Smooth muscle cell (in vitro differentiated cells): ENCODE results near the gene FAM151A. TPM values are rescaled to one million over a fixed set of nuclear protein-coding genes. Genes with fewer than 3 reads are reported as not detected.

Source experiments
- DNase-seq: peaks from one replicate; lab custom pipeline; 2025; ENCODE audit not compliant: unreplicated experiment; lab: John Stamatoyannopoulos, UW
- H2AFZ ChIP-seq: fragments of 200-600 bp; sonication (generic); 2 replicates; pipeline ENCODE4 v1.6.0; 2016; ENCODE audit warnings: antibody characterized with exemption, low read depth, mild to moderate bottlenecking
- H3F3A ChIP-seq: fragments of 200-600 bp; sonication (generic); 2 replicates; pipeline ENCODE4 v1.6.0; 2017; ENCODE audit warnings: antibody characterized with exemption, low read depth
- H3K27ac ChIP-seq: fragments of 200-600 bp; sonication (generic); 2 replicates; pipeline ENCODE4 v1.5.1; 2016; ENCODE audit warnings: low read depth, mild to moderate bottlenecking
- H3K27me3 ChIP-seq: fragments of 200-600 bp; sonication (generic); 2 replicates; pipeline ENCODE4 v1.6.1; 2016; ENCODE audit warnings: low read depth, mild to moderate bottlenecking
- H3K36me3 ChIP-seq: fragments of 200-600 bp; sonication (generic); 2 replicates; pipeline ENCODE4 v1.5.1; 2016; ENCODE audit warnings: low read depth
- H3K4me1 ChIP-seq: fragments of 200-600 bp; sonication (generic); 2 replicates; pipeline ENCODE4 v1.5.1; 2016; ENCODE audit warnings: low read depth
- H3K4me2 ChIP-seq: fragments of 200-600 bp; sonication (generic); 2 replicates; pipeline ENCODE4 v1.6.0; 2016; ENCODE audit warnings: mild to moderate bottlenecking
- H3K4me3 ChIP-seq: fragments of 200-600 bp; sonication (generic); 2 replicates; pipeline ENCODE4 v1.5.1; 2016; ENCODE audit warnings: mild to moderate bottlenecking
- H3K79me2 ChIP-seq: fragments of 200-600 bp; sonication (generic); 2 replicates; pipeline ENCODE4 v1.6.0; 2016; ENCODE audit warnings: low read depth, mild to moderate bottlenecking
- H3K9ac ChIP-seq: fragments of 200-600 bp; sonication (generic); 2 replicates; pipeline ENCODE4 v1.6.0; 2016; ENCODE audit warnings: low read depth
- H3K9me3 ChIP-seq: fragments of 200-600 bp; sonication (generic); replicated peaks from 2 replicates; pipeline ENCODE4 v1.5.1; 2016; ENCODE audit warnings: low read depth
- H4K20me1 ChIP-seq: fragments of 200-600 bp; sonication (generic); 2 replicates; pipeline ENCODE4 v1.6.0; 2016; ENCODE audit warnings: low read depth
- WGBS: methylation state at CpG from one replicate; pipeline ENCODE4 v1.1.7; 2016; ENCODE audit warnings: low lambda C conversion rate; 5-methylcytosine and 5-hydroxymethylcytosine counted together
- polyA plus RNA-seq: library from polyadenylated mRNA; unstranded; fragments of >200 nt; fragmentation: Nextera tagmentation; extraction: Ambion mirVana; gene quantifications from 2 replicates; pipeline ENCODE4 v1.2.1, GENCODE V29; 2016
- total RNA-seq: library from RNA; depleted of rRNA; stranded (reverse); fragments of >200 nt; gene quantifications from 2 replicates; pipeline ENCODE4 v1.2.3, GENCODE V29; 2014
- TF ChIP-seq, protein P1 (sequence below): fragments of 200-600 bp; sonication (generic); IDR thresholded peaks from 2 replicates; pipeline ENCODE4 v1.5.1; 2017; ENCODE audit warnings: borderline replicate concordance, mild to moderate bottlenecking, antibody characterized with exemption; ENCODE audit not compliant: insufficient read depth, poor library complexity, severe bottlenecking

Gene FAM151A
- total and polyA plus RNA-seq, 2 experiments from 2014 or later, result not detected

DNA sequence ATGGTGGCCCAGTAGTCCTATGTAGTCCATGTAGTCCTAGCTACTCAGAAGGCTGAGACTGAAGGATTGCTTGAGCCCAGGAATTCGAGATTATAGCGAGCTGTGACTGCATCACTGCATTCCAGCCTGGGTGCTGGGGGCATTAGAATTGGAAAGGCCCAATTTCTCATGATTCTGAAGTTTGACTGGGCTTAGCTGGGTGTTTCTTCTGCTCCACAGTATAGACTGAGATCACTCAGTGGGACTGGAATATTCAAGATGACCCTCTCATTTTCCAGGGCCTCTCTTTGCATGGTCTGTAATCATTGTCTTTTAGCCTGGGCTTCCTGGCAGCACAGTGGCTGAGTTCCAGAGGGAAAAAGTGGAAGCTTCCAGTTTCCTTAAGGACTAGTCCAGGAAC, 44.5 kb upstream of the FAM151A start:
- Histone ChIP-seq H3F3A (no peaks in the 10 kb centered on the region), H3K79me2 (no peaks in the 10 kb centered on the region), H3K4me2 (no peak overlapping the region), H3K4me3 (no peak overlapping the region), H3K9ac (no peak overlapping the region), H2AFZ (no peak overlapping the region), H3K36me3 (no peaks in the 10 kb centered on the region), H3K27me3 (no peaks in the 10 kb centered on the region), H4K20me1 (no peaks in the 10 kb centered on the region), H3K27ac (no peak overlapping the region), H3K4me1 (no peaks in the 10 kb centered on the region), H3K9me3 (no peaks in the 10 kb centered on the region)
- TF ChIP-seq, protein P1, sequence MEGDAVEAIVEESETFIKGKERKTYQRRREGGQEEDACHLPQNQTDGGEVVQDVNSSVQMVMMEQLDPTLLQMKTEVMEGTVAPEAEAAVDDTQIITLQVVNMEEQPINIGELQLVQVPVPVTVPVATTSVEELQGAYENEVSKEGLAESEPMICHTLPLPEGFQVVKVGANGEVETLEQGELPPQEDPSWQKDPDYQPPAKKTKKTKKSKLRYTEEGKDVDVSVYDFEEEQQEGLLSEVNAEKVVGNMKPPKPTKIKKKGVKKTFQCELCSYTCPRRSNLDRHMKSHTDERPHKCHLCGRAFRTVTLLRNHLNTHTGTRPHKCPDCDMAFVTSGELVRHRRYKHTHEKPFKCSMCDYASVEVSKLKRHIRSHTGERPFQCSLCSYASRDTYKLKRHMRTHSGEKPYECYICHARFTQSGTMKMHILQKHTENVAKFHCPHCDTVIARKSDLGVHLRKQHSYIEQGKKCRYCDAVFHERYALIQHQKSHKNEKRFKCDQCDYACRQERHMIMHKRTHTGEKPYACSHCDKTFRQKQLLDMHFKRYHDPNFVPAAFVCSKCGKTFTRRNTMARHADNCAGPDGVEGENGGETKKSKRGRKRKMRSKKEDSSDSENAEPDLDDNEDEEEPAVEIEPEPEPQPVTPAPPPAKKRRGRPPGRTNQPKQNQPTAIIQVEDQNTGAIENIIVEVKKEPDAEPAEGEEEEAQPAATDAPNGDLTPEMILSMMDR, result no peak
- no peak for DNase-seq
- 64% methylated on average over 2 of the region's 2 CpGs for WGBS

DNA sequence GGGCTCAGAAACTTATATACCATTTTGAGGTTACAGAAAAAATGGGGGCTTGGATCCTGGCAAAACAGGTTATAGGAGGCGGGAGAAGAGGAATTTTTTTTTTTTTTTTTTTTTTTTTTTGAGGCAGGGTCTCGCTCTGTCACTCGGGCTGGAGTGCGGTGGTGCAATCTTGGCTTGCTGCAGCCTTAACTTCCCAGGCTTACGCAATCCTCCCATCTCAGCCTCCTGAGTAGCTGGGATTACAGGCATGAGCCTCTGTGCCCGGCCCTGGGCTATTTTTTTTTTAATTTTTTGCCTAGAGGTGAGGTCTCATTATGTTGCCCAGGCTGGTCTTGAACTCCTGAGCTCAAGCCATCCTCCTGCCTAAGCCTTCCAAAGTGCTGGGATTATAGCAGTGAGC, 43.0 kb upstream of the FAM151A start:
- H3K36me3 ChIP-seq, result no peaks in the 10 kb centered on the region
- no peaks in the 10 kb centered on the region for H3K27me3 ChIP-seq
- H3K4me1 ChIP-seq, result no peaks in the 10 kb centered on the region
- no peaks in the 10 kb centered on the region for H3K79me2 ChIP-seq
- H3K9ac ChIP-seq, result no peak overlapping the region
- no peak overlapping the region for H3K4me3 ChIP-seq
- no peak overlapping the region for H2AFZ ChIP-seq
- TF ChIP-seq, protein P1, result no peak
- no peak overlapping the region for H3K4me2 ChIP-seq
- WGBS, result 92% methylated on average over 6 of the region's 6 CpGs
- no peak for DNase-seq
- H3K27ac ChIP-seq, result no peak overlapping the region
- H4K20me1 ChIP-seq, result no peaks in the 10 kb centered on the region
- H3K9me3 ChIP-seq, result no peaks in the 10 kb centered on the region
- H3F3A ChIP-seq, result no peaks in the 10 kb centered on the region

DNA sequence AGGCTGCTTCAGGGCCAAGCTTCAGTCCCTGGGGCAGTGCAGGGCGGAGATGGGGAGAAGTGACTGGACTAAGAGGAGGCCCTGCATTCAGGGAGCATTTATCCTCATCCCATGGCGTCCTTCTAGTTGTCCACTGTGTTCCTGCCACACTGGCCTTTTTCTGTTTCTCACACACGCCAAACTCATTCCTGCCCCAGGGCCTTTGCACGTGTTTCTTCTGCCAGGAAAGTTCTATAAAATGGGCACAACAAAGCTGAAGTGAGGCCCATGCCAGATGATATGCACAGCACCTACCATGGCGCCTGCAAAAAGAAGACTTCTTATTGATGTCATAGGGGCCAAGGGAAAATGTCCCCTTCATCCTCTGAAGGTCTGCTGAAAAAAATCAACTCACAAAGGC, 42.5 kb upstream of the FAM151A start:
- H3K27ac ChIP-seq, result no peak overlapping the region
- TF ChIP-seq, protein P1, result no peak
- H4K20me1 ChIP-seq, result no peaks in the 10 kb centered on the region
- 95% methylated on average over 5 of the region's 5 CpGs for WGBS
- H3K36me3 ChIP-seq, result no peaks in the 10 kb centered on the region
- no peaks in the 10 kb centered on the region for H3K27me3 ChIP-seq
- no peak overlapping the region for H3K4me2 ChIP-seq
- no peaks in the 10 kb centered on the region for H3K79me2 ChIP-seq
- H3K4me3 ChIP-seq, result no peak overlapping the region
- no peak overlapping the region for H2AFZ ChIP-seq
- no peak for DNase-seq
- H3K9me3 ChIP-seq, result no peaks in the 10 kb centered on the region
- H3F3A ChIP-seq, result no peaks in the 10 kb centered on the region
- no peaks in the 10 kb centered on the region for H3K4me1 ChIP-seq
- H3K9ac ChIP-seq, result no peak overlapping the region

GRCh38 chr1:54664364-54664763, 41.0 kb upstream of the FAM151A start:
- Histone ChIP-seq H3K9ac (no peak overlapping the region), H3K9me3 (no peaks in the 10 kb centered on the region), H3K4me2 (no peak overlapping the region), H3K36me3 (no peaks in the 10 kb centered on the region), H3K79me2 (no peaks in the 10 kb centered on the region), H3F3A (no peaks in the 10 kb centered on the region), H3K4me3 (no peak overlapping the region), H2AFZ (no peak overlapping the region), H4K20me1 (no peaks in the 10 kb centered on the region), H3K4me1 (no peaks in the 10 kb centered on the region), H3K27me3 (no peaks in the 10 kb centered on the region), H3K27ac (no peak overlapping the region)
- WGBS, result 95% methylated on average over 4 of the region's 4 CpGs
- TF ChIP-seq, protein P1, result no peak
- no peak for DNase-seq
